Stimulated activated CD8-positive, alpha-beta memory T cell treated with anti-CD3 and anti-CD28 coated beads, Interleukin-15, amount 100 ng/mL, for 48 hours (primary cell): ENCODE data around the gene GPC3.

Experiments
- DNase-seq, 2 donors: peaks; one replicate each; pipeline ENCODE4 v3.0.0-alpha.2; 2020; ENCODE audit warnings: low read depth in 2 of 2

GPC3 gene

DNA sequence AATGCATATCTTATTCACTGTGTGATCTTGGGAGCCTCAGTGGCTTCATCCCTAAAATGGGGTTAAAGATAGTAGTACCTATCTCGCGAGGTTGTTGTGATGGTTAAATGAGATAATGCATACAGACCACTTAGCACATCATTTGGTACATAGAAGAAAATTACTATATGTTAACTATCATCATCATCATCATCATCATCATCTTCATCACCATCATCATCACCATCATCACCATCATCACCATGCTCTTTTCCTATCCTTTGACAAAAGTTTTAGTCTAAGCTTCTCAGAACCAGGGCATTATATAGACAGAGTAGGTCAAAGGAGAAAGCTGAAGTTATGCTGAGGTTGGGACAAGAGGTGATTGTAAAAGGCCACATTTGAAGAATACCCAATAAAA is 145.0 kb downstream of the GPC3 start:
- no peak for DNase-seq

DNA sequence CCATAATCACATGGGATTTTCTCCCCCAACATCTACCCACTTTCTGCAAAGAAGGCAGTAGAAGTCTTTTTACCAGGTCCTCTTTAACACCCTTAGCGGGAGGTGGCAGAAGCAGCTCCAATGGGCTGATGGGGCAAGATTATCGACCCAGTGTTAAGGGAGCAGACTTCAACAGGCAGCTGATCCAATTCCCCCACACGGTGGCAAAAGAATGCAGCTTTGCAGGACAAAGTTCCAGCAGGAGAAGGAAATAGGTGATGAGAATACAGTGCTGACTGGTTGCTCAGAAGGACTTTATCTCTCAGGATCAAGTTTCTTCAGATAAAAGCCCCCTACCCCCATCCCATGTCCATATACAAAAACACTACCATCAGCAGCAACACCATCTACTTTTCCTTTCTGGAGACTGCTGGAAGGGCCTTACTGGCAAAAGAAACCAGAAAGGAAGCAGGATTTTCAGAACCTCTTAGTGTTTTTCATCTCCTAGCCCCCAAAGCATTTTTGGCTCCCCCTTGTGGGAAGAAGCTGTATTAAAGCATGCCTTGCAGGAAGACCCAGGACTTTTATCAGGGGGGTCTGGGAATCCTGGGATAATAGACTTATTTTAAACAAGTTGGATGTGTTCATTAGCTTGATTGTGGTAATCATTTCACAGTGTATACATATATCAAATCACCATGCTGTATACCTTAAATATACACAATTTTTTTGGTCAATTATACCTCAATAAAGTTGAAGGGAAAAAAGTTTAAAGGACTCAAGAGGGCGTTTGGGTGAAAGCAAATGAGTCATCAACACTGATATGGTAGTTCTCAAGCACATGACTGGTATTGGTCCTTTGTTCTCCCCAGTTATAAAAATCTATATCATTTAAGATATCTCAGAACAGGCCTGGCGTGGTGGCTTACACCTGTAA is 146.4 kb downstream of the GPC3 start:
- no peak for DNase-seq

DNA sequence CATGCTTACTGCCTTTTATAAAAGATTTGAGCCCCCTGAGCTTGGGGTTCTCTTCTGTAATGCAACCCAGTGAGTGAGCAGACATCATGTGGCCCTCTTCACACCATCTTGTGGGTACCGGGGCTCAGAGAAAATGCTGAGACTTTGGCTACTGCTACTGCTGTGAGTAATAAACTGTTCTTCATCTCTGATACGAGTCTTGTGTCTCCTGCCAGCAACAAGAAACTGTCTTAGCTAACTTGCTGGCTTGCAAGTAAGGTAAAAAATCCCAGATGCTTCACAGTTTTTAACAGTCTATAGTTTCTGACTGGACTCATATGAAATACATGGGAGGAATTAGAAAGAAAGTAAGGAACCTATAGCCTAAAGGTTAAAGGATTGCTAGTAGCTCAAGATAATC is 148.3 kb downstream of the GPC3 start:
- DNase-seq, result no peak

DNA sequence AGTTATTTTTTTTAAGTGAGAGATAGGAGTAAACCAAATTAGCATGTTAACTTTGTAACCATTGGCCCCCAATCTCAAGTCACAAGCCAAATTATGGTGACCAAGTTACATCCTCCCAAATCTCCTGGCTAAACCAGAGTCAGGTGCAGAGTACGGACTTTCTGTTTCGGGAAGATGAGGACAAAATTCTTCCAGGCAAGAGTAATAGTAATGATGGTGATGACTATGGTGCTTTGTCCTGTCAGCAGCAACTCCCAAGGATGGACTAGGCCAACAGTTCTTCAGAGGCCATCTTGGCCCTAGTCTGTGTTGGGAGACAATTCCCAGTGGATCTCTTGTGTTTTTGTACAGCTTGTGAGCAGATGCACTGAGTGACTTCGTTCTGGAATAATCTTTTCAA is 148.8 kb downstream of the GPC3 start:
- no peak for DNase-seq

DNA sequence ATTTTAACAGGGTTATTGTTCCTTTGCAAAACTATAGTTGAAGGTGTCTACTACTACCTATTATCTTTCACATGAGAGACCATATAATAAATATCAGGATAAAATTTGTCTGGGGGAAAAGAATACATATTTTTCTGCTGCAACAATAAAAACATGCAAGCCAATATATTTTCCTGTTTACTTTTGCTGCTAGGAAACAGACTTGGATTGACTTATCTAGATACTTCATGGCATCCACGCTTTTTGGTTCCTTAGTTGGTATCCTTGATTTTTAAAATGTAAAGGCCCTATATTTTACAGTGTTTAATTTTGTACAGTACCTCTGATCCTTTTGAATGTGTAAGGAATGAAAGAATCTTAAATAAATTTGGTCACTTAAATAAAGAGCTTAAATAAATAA is 150.6 kb downstream of the GPC3 start:
- DNase-seq, result no peak

DNA sequence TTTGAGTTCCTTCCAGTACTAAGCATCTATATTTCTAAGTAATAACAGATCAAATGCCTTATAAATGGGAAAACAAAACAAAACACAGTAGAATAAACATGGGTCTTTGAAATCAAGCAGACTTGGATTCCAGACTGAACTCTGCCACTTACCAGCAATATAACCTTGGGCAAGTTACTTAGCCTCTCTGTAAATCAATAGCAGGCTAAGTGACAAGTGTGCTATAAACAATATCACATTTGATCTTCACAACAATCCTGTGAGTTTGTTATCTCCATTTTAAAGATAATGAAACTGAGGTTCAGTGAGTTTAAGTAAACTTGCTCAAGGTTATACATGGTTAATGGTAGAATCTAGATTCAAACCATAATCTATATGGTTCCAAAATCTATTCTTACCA is 165.8 kb downstream of the GPC3 start:
- DNase-seq, result no peak

DNA sequence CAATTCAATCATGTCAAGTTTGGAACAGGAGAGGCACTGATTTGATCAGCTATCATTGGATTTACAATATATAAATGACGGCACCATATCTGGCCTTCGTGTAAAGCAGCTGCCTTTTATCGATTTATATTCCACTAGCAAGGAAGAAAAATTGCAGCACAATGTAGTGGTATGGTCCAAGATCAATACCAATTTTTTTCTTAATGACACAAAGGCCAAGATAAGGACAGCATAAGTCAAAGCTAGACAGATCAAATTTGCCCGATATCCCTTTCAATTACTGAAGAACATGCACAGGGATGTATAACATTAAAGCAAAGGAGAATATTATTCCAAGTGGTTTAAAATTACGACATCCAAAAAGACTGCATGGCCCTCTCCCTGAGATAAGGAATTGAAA is 167.4 kb downstream of the GPC3 start:
- no peak for DNase-seq

DNA sequence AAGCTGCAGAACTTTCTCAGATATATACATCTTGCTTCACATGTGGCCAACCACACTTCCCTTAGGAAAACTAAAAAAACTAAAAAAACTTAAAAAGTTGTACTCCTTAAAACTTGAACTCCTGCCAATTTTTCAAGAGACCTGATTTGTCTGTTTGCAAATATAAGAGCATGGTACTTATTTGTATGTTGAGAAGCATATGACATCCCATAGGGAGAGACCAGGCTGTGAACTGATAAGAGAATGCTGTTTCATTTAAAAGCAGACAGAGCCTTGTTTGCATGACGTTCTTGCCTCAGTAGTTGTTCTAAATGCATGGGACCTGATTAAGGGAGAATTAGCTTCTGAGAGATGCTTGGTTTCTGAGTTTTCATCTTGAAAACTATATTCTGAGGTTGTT is 169.9 kb downstream of the GPC3 start:
- DNase-seq, result no peak

DNA sequence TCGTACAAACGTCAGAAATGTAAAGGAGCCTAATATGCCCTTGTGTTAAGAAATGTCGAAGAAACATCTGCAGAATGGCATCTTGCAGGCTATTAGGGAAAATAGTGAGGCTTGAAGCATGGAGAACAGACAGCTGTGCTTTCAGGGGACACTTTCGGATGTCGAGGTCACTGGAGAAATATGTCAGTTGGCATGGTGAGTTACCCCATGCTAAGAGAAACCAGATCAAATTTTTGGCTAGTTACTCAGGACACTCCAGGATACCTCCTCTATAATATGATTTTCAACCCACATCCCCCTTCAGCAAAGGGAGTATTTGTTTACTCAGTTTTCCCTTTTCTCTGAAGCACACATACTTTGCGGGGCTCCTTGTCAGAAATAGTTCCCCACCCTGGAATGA is 171.4 kb downstream of the GPC3 start:
- no peak for DNase-seq

DNA sequence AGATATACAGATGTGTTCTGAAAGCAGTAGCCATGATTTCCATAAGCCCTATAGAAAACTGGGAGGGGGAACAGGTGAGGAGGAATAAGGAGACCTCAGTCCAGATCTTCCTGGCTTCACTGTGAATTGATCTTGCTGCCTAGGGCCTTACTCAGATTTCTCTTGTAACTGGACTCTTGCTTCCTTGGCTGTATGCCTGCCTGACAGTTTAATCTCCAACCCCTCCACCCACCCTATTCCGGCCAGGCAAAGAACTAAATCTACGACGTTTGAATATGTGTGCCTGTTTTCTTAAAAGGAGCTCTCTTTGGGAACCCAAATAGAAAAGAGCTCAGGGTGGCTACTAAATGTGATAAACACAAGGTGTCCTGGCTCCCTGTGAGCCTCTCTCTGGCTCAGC is 173.0 kb downstream of the GPC3 start:
- DNase-seq, result no peak

DNA sequence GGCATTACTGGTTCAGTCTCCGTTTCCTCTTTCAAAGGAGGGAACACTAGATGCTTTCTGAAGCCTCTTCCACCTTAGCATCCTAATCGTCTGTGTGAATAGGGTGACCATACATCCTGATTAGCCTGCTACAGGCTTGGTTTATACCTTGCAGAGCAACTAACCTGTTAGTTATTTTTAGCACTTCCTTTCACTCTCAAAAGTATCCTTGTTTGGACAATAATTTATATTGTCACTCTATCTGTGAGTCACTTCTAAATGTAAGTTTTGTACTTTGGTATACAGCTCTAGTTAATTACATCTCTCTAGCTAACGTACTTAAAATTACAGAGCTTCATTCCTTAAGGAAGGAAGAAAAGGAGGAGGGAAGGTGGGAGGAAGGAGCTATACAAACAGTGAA is 174.5 kb downstream of the GPC3 start:
- DNase-seq, result no peak

DNA sequence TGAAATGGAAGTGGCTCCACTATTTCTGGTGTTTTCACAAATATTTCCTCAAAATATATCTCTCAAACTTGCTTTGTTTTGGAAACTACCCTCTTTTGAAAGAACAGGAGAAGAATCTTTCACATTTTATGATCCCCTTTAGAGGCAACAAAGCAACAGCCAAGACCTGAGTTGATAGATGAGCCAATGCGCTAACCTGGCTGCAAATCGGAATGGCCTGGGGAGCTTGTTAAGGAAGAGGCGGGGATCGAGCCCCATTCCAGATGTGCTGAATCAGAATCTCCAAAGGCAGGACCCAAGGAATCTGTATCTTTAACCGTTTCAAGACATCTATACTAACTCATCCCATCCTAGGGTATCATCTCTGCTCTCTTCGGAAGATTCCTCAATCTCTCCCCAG is 181.3 kb downstream of the GPC3 start:
- DNase-seq, result no peak

DNA sequence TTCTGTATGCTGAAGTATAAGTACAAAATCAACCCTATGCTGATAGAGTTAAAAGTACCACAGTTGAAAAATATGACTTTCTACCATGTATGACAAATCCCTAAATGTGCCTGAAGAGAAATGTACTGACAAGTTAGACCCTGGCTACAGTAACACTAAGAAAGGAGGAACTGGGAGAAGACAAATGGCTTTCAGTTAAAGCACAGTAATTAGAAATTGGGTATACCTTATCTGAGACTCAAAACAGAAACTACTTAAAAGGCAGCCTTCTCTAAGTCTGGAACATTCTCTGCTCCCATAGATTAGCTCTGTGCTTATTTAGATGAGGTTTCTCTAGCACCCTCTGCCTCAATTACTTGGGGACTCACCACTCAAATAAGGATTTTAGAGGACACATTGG is 189.1 kb downstream of the GPC3 start:
- DNase-seq, result no peak

DNA sequence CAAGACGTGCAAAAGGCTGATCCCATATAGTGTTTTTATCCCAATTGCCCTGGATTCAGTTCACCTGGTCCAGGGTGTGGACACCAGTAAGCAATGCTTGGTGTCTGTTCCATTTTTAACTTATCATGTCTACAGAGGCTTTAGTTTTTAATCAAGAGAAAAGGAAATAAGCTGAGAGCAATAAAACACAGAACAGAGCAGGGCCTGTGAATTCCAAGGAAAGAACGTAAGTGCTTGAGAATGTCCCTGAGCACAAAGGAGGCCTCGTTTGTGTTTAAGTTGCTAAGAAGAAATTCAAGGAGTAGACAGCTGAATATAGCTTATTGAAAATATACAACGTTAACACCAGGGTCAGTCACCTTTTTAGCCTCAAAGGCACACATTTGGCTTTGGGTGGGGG is 191.3 kb downstream of the GPC3 start:
- DNase-seq, result no peak

DNA sequence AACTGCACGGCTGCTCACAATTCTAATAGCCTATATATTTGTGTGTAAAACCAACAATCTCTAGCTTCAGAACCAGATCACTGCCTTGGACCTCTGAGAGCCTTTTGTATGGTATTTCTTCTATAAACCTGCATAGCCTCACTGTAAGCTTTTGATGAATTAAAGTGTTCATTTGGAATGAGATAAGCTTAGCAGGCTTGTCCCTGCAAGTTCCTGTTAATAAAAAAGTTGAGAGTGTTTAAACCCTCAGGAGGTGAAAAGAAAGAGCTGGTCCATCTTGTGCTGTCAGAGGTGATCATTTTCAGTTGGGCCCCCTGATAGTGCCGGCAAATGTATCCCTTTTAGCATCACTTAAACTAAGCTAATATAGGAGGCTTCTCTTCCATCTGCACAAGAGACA is 191.8 kb downstream of the GPC3 start:
- no peak for DNase-seq

DNA sequence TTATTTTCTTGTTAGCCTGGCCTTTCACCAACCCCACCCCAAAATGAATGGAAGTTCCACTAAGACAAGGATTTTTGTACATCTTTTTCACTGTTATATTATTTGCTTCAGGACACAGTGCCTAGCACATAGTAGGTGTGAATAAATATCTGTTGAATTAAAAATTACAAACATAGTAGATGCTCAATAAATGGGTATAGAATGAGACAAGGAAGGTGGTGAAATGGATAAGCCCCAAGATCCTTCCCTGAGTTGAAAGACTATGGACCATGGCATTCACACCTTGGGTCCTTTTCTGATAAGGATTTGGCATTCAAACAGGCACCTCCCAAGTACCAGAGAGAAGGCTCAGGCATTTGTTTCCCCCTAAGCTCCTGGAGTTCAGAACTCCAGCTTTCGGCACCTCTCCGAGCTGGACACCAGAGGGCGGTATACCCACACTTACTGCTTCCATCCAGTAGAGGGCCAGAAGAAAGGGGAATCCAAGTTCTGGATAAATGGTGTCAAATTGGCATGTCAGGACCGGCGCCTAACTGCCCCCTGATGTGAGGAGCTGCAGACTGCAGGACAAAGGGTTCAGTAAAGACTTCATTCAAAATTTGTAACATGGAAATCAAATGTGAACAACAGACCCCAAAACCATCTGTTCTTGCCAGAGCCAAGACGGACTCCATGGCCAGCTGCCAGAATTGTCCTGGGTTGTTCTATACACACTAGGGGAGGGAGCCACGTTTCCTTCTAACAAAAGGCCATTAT is 193.0 kb downstream of the GPC3 start:
- peak; percentile 14 to 21 for DNase-seq

DNA sequence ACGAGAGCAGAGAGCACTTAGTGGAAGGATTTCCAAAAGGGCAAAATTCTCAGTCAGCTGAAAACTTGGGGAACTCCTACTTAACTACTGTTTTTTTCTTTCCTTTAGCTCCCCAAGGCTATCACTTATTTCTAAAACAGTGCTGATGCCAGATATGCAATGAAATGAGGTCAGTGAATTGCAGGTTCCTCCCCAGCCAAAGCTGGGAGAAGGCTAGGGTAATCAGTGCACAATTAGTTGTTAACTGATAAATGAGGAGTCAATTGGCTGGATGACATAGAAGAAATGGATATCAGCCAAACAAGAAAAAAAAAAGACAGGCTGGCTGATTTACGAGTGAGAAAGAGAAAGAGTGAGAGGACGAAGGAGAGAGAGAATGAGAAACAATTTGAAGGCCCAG is 195.6 kb downstream of the GPC3 start:
- DNase-seq, result no peak

DNA sequence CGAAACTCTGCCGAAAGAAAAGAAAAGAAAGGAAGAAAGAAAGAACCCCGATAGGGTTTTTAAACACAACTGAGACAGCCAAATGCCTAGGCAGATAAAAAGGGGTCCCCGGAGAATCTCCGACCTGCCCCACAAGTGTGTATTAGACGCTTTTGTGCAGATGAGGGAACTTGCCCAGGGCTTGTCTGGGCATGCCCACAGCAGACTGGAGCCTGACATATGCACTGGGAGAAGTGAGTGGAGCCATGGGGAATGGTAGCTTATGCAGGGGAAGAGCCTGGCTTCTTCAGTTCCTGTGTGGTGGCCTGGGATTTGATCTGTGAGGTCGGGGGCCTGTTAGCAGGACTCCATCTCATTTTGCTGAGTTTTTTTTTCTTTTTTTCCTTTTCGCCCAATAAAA is 199.0 kb downstream of the GPC3 start:
- no peak for DNase-seq

DNA sequence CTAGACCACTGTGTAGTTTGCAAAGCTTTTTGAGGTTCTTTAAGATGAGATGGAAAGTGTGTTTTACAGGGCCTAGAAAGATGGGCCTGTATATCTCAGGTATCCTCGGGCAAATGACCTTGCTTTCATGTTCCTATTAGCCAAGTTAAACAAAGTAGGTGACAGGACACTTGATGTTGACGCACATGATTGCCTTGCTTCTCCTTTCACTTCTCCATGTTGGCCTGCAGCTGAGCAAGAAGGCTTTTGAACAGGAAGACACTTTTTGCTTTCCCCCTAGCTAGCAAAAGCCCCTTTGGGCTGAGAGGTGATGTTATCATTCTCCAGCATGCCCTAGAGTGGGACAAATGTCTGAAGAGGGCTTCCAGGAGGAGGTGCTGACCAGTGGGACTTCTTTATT is 202.1 kb downstream of the GPC3 start:
- no peak for DNase-seq

DNA sequence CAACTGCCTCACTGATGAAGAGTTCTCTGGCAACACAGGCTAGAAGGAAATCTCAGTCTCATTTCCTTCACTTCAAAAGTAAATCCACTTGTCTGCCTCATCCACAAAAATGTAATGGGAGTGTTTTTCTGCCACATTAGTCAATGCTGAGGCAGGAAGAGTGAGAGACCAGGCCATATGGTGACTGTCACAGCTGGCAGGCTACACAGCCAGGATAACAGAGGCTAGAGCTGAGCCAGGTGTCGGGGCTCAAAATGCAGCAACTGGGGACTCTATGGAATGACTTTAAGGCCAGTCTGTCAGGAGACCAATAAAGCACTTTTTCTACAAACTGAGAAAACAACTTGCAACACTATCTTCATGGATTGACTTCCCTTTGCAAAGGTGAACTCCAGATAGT is 204.2 kb downstream of the GPC3 start:
- DNase-seq, result no peak

DNA sequence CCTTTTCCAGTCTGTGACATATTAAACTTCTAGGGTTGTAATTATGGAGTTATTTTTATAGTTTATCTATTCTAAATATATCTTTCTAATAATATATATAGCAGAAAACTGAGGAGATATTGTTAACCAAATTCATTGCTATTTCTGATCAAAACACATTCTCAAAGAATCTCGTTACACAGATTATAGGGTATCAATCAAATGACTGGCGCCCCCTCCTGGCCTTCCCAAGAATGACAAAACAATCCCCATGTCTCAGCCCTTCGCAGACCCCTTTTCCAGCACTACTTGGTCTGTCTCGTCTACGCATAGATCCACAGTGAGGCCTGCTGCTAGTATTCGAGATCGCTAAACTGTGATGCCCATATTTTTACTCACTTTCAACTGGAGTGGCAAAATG is 209.3 kb downstream of the GPC3 start:
- peak in 1 of 2 donors; percentile 8 for DNase-seq

DNA sequence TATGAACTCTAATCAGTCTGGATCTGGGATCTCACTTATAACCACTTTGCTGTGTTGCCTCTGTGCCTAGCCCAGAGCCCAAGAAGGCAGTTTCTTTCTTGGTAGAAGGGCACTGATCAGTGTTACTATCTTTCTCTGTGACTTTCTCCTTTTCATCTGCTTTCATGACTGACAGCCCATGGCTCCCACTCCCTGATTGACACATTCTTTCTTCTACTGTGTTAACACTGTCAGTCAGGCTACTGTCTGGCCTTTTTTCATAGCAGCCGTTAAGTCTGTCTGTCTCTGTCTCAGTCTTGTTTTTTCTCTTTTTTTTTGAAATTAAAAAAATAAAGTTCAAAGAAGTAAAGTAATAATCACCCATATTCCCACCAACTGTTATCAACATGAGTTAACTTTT is 210.6 kb downstream of the GPC3 start:
- DNase-seq, result no peak

DNA sequence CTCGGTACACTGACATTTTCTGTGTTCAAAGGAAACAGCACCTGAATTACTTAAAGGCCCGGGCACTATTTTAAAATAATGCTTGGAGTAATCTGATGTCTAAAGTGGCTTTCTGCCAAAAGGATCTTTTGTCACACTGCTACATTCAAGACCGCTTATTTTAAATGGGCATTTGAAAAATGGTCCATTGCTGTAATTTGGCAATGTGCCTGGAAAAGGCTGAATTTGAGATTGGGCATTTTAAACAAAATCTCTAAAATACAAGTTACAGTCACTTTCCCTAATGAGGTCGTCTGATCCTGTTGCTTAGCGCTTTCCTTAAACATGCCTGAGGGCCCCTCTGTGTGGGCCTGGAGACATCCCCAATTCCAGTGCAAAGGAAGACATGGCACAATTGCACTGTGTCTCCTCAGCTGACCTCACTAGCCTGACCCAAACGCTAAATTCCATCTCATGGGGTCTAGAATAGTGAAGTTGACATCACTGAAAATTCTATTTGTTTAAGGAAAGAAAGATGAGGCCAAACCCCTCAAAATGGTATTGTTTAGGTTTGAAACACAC is 214.2 kb downstream of the GPC3 start:
- DNase-seq, result no peak
